H1 (cell line): ENCODE data around the gene DOK3. TPM values are rescaled to one million over a fixed set of nuclear protein-coding genes. Genes with fewer than 3 reads are reported as not detected.

Experiments
- CTCF ChIA-PET: fragments of 300-600 bp; sonication (Branson Sonifier 250); formaldehyde crosslinking; loops from one replicate; lab custom pipeline; 2021; ENCODE audit not compliant: partially characterized antibody; lab: Charles Lee
- POLR2A ChIA-PET: fragments of 300-600 bp; sonication (Branson Sonifier 250); formaldehyde crosslinking; loops from one replicate; lab custom pipeline; 2021; ENCODE audit warnings: inconsistent platforms; ENCODE audit not compliant: partially characterized antibody; lab: Charles Lee
- DNase-seq, 2 experiments: peaks; one replicate each; pipeline versions ENCODE4 v3.0.0 to v3.0.0-alpha.2; 2010 to 2022; ENCODE audit warnings: low spot score in 2 of 2, low read depth in 1 of 2, mixed read lengths in 1 of 2
- FAIRE-seq: peaks from 2 replicates; lab custom pipeline; 2011; peaks lifted over from hg19 to GRCh38; lab: Jason Lieb, UNC
- H2AFZ ChIP-seq: 2 replicates; pipeline ENCODE4 v1.8.1; 2012; ENCODE audit warnings: low read length, inconsistent platforms
- H2AK5ac ChIP-seq: 2 replicates; pipeline ENCODE4 v1.6.1; 2013; ENCODE audit warnings: low read depth, low read length
- H2BK120ac ChIP-seq: replicated peaks from 2 replicates; pipeline ENCODE3; 2013; ENCODE audit warnings: low read depth, low read length, inconsistent platforms
- H2BK12ac ChIP-seq: 2 replicates; pipeline ENCODE4 v1.6.1; 2013; ENCODE audit warnings: low read depth, low read length
- H2BK15ac ChIP-seq: 2 replicates; pipeline ENCODE4 v1.6.1; 2013; ENCODE audit warnings: low read length
- H2BK20ac ChIP-seq: 2 replicates; pipeline ENCODE4 v1.6.1; 2013; ENCODE audit warnings: low read length
- H2BK5ac ChIP-seq: 2 replicates; pipeline ENCODE4 v1.6.1; 2013; ENCODE audit warnings: low read depth, low read length
- H3K14ac ChIP-seq: 2 replicates; pipeline ENCODE4 v1.6.1; 2013; ENCODE audit warnings: inconsistent platforms; ENCODE audit not compliant: insufficient read length
- H3K18ac ChIP-seq: 2 replicates; pipeline ENCODE4 v1.6.1; 2013; ENCODE audit warnings: low read length; ENCODE audit errors: extremely low read depth
- H3K23ac ChIP-seq: 2 replicates; pipeline ENCODE4 v1.6.1; 2013; ENCODE audit warnings: inconsistent platforms; ENCODE audit not compliant: insufficient read length
- H3K23me2 ChIP-seq: 2 replicates; pipeline ENCODE4 v1.6.1; 2013; ENCODE audit warnings: low read depth, low read length
- H3K27ac ChIP-seq: 2 replicates; pipeline ENCODE4 v1.6.1; 2011; ENCODE audit warnings: low read depth, low read length, inconsistent platforms
- H3K27me3 ChIP-seq, 4 experiments: replicated peaks in 1 of 4; 1 replicate in 1 of 4; 2 replicates in 3 of 4; pipeline versions ENCODE4 v1.6.1 to v1.8.1; 2011 to 2013; ENCODE audit warnings: low read length in 3 of 4, mild to moderate bottlenecking in 3 of 4, inconsistent platforms in 2 of 4, mixed read lengths in 2 of 4, moderate library complexity in 1 of 4; ENCODE audit not compliant: control insufficient read depth in 3 of 4, insufficient read depth in 3 of 4; ENCODE audit errors: extremely low read depth in 1 of 4
- H3K36me3 ChIP-seq, 4 experiments: 2 replicates each; pipeline versions ENCODE4 v1.6.1 to v1.8.1; 2011 to 2013; ENCODE audit warnings: mild to moderate bottlenecking in 4 of 4, low read length in 3 of 4, moderate library complexity in 2 of 4, control low read depth in 1 of 4, inconsistent platforms in 1 of 4; ENCODE audit not compliant: insufficient read depth in 4 of 4, control insufficient read depth in 2 of 4
- H3K4ac ChIP-seq: replicated peaks from 2 replicates; pipeline ENCODE3; 2013; ENCODE audit warnings: low read length, low read depth, mixed read lengths, inconsistent platforms; ENCODE audit not compliant: insufficient read length
- H3K4me1 ChIP-seq, 4 experiments: replicated peaks in 1 of 4; 1 replicate in 1 of 4; 2 replicates in 3 of 4; pipeline versions ENCODE4 v1.6.1 to v1.8.1; 2011 to 2013; ENCODE audit warnings: low read length in 3 of 4, inconsistent platforms in 2 of 4, mixed read lengths in 1 of 4; ENCODE audit not compliant: insufficient read depth in 4 of 4, control insufficient read depth in 3 of 4
- H3K4me2 ChIP-seq, 2 experiments: 2 replicates each; pipeline versions ENCODE4 v1.6.1 to v1.8.1; 2011 to 2013; ENCODE audit warnings: low read depth in 2 of 2, low read length in 2 of 2, control low read depth in 1 of 2, inconsistent platforms in 1 of 2, mild to moderate bottlenecking in 1 of 2; ENCODE audit not compliant: insufficient read depth in 1 of 2
- H3K4me3 ChIP-seq, 4 experiments: fragments of 200-600, 300-600 bp in 1 of 4; sonication (generic), shearing (Covaris generic), sonication (Bioruptor Twin) in 1 of 4; 2 replicates each; pipeline versions ENCODE4 v1.5.1 to v1.8.1; 2011 to 2016; ENCODE audit warnings: low read length in 4 of 4, low read depth in 3 of 4, control low read depth in 2 of 4, inconsistent platforms in 2 of 4, mild to moderate bottlenecking in 2 of 4, mixed read lengths in 1 of 4, moderate library complexity in 1 of 4; ENCODE audit not compliant: insufficient read depth in 2 of 4; ENCODE audit errors: extremely low read depth in 1 of 4
- H3K56ac ChIP-seq: replicated peaks from 2 replicates; pipeline ENCODE3; 2013; ENCODE audit warnings: low read depth, mild to moderate bottlenecking, mixed read lengths, low read length, inconsistent platforms; ENCODE audit not compliant: insufficient read length
- H3K79me1 ChIP-seq: 2 replicates; pipeline ENCODE4 v1.6.1; 2013; ENCODE audit warnings: low read depth, low read length, control low read depth
- H3K79me2 ChIP-seq, 2 experiments: 2 replicates each; pipeline versions ENCODE4 v1.6.1 to v1.8.1; 2012 to 2013; ENCODE audit warnings: low read length in 2 of 2, mild to moderate bottlenecking in 2 of 2, inconsistent platforms in 1 of 2; ENCODE audit not compliant: insufficient read depth in 2 of 2, control insufficient read depth in 1 of 2
- H3K9ac ChIP-seq, 4 experiments: replicated peaks in 1 of 4; 1 replicate in 1 of 4; 2 replicates in 3 of 4; pipeline versions ENCODE4 v1.6.1 to v1.8.1; 2011 to 2013; ENCODE audit warnings: low read depth in 3 of 4, low read length in 3 of 4, control low read depth in 2 of 4, mild to moderate bottlenecking in 2 of 4, moderate library complexity in 2 of 4, inconsistent platforms in 1 of 4; ENCODE audit errors: extremely low read depth in 1 of 4
- H3K9me3 ChIP-seq, 2 experiments: 2 replicates each; pipeline versions ENCODE4 v1.6.1 to v1.8.1; 2012 to 2013; ENCODE audit warnings: mild to moderate bottlenecking in 2 of 2, moderate library complexity in 2 of 2, control low read depth in 1 of 2, inconsistent platforms in 1 of 2, low read depth in 1 of 2, low read length in 1 of 2, mixed read lengths in 1 of 2; ENCODE audit not compliant: insufficient read depth in 2 of 2
- H4K20me1 ChIP-seq, 2 experiments: replicated peaks in 1 of 2; 2 replicates each; pipeline versions ENCODE3 to v1.8.1; 2011 to 2013; ENCODE audit warnings: inconsistent platforms in 2 of 2, low read length in 2 of 2, mild to moderate bottlenecking in 1 of 2; ENCODE audit not compliant: insufficient read depth in 2 of 2, control insufficient read depth in 1 of 2
- H4K5ac ChIP-seq: 2 replicates; pipeline ENCODE4 v1.6.1; 2013; ENCODE audit warnings: low read length, low read depth, mixed read lengths, inconsistent platforms; ENCODE audit not compliant: insufficient read length
- H4K8ac ChIP-seq: 2 replicates; pipeline ENCODE4 v1.8.0; 2013; ENCODE audit warnings: mild to moderate bottlenecking, moderate library complexity, low read length, inconsistent platforms; ENCODE audit not compliant: insufficient read depth; ENCODE audit errors: extremely low read depth
- H4K91ac ChIP-seq: replicated peaks from 2 replicates; pipeline ENCODE3; 2013; ENCODE audit warnings: low read length, mixed read lengths, inconsistent platforms; ENCODE audit not compliant: insufficient read length
- ATF2 ChIP-seq: IDR thresholded peaks from 2 replicates; pipeline ENCODE4 v1.6.1; 2012; ENCODE audit warnings: low read length, inconsistent platforms
- CTBP2 ChIP-seq: IDR thresholded peaks from 2 replicates; pipeline ENCODE4 v1.7.0; 2011; ENCODE audit warnings: borderline replicate concordance, mild to moderate bottlenecking, moderate library complexity, mixed read lengths, low read length; ENCODE audit not compliant: insufficient read depth, insufficient read length
- KDM4A ChIP-seq: IDR thresholded peaks from one replicate; pipeline ENCODE4 v1.7.1; 2012; ENCODE audit warnings: low read depth, mild to moderate bottlenecking, moderate library complexity, low read length, inconsistent platforms; ENCODE audit not compliant: severe bottlenecking
- KDM5A ChIP-seq: fragments of 200-600 bp; IDR thresholded peaks from 2 replicates; pipeline ENCODE4 v1.7.1; 2012; ENCODE audit warnings: mild to moderate bottlenecking, low read length, inconsistent platforms, mixed read lengths
- SIN3A ChIP-seq, 2 experiments: IDR thresholded peaks in 1 of 2; conservative IDR thresholded peaks in 1 of 2; 2 replicates each; pipeline ENCODE4 v1.6.1; 2011 to 2012; ENCODE audit warnings: low read length in 2 of 2, improper control_type of control experiment in 1 of 2, low read depth in 1 of 2, mild to moderate bottlenecking in 1 of 2
- SP1 ChIP-seq: IDR thresholded peaks from 2 replicates; pipeline ENCODE4 v1.6.1; 2011; ENCODE audit warnings: low read depth, low read length
- SP2 ChIP-seq: IDR thresholded peaks from 2 replicates; pipeline ENCODE4 v1.6.1; 2012; ENCODE audit warnings: mild to moderate bottlenecking, low read length, inconsistent platforms
- SP4 ChIP-seq: IDR thresholded peaks from 2 replicates; pipeline ENCODE4 v1.6.1; 2012; ENCODE audit warnings: low read length, inconsistent platforms
- TCF12 ChIP-seq: IDR thresholded peaks from 2 replicates; pipeline ENCODE4 v1.6.1; 2011; ENCODE audit warnings: low read depth, mild to moderate bottlenecking, low read length
- WGBS, 2 experiments: shearing (Covaris generic) in 1 of 2; methylation state at CpG; one replicate each; pipeline versions ENCODE4 v1.1.6 to v1.1.7; 2013 to 2015; ENCODE audit warnings: low lambda C conversion rate in 2 of 2, mixed read lengths in 2 of 2, inconsistent platforms in 1 of 2, low coverage in 1 of 2, missing lambda C conversion rate in 1 of 2; ENCODE audit not compliant: insufficient replicate concordance in 2 of 2, insufficient coverage in 1 of 2, insufficient read length in 1 of 2; ENCODE audit errors: extremely low coverage in 1 of 2, missing lambda C conversion rate in 1 of 2; 5-methylcytosine and 5-hydroxymethylcytosine counted together
- polyA plus RNA-seq, 7 experiments: library from polyadenylated mRNA; depleted of rRNA in 3 of 7; stranded (reverse) in 5 of 7; unstranded in 2 of 7; fragments of >200 nt in 5 of 7; fragments of 200-250 nt in 2 of 7; gene quantifications; 1 replicate in 5 of 7; 2 replicates in 1 of 7; 4 replicates in 1 of 7; pipeline versions ENCODE4 v1.2.1 to v1.2.3, GENCODE V29; 2011 to 2013; ENCODE audit warnings: missing spikeins in 2 of 7, mixed read lengths in 2 of 7
- total RNA-seq: library from RNA; stranded (reverse); fragmentation: NEBNext Ultra II Directional; extraction: Animal tissue kit (Norgen Biotek cat#: 25700); gene quantifications from 2 replicates; pipeline ENCODE4 v1.2.1, GENCODE V29; 2021
- TF ChIP-seq, protein P1 (sequence below): IDR thresholded peaks from 2 replicates; pipeline ENCODE4 v1.6.1; 2011; ENCODE audit warnings: low read length, improper control_type of control experiment

Gene DOK3
- total and polyA plus RNA-seq, 2 of the 8 experiments (the other 6 are each of a cell fraction or from before 2014, with no cell fraction given), result 4.2 to 6.4 TPM

GRCh38 chr5:177520271-177520670, 10.6 kb upstream of the DOK3 start:
- Histone ChIP-seq H3K4me3 (no peak overlapping the region), H2BK15ac (no peak overlapping the region), H3K14ac (no peak overlapping the region), H2BK20ac (no peak overlapping the region), H2BK120ac (no peak overlapping the region), H3K23ac (no peak overlapping the region), H2AK5ac (no peak overlapping the region), H3K36me3 (peaks cover 21 to 43% (median 32%) of the 10 kb centered on the region in 4 experiments), H3K4ac (no peak overlapping the region), H4K91ac (no peak overlapping the region), H4K5ac (no peak overlapping the region), H2BK12ac (no peak overlapping the region), H4K20me1 (peaks cover 2 to 10% of the 10 kb centered on the region in 2 experiments), H3K9ac (no peak overlapping the region), H3K79me2 (peaks cover 0 to 9% of the 10 kb centered on the region in 2 experiments; a peak in 1 of 4 replicates), H3K27me3 (no peaks in the 10 kb centered on the region), H3K27ac (no peak overlapping the region), H3K4me1 (peaks cover 0 to 6% (median 5%) of the 10 kb centered on the region in 4 experiments; a peak in 5 of 7 replicates), H3K4me2 (no peak overlapping the region), H3K18ac (no peak overlapping the region), H3K23me2 (peaks cover 8% of the 10 kb centered on the region), H3K9me3 (no peaks in the 10 kb centered on the region), H3K79me1 (peaks cover 3% of the 10 kb centered on the region; the same call in 1 of the 2 replicates), H3K56ac (no peak overlapping the region), H4K8ac (no peak overlapping the region), H2BK5ac (no peak overlapping the region), H2AFZ (no peak overlapping the region)
- WGBS, 2 experiments, result 98% methylated on average over 3 of the region's 3 CpGs; no CpG with 5 or more reads in 1 of the 2 experiments
- ChIA-PET CTCF (interaction anchor here (0.5 to 1.7 kb wide), 6 partner anchors 10 to 1561 kb away, joined by 3 to 7 read pairs (median 3); no protein-coding TSS in a partner anchor), POLR2A (interaction anchor here (0.6 to 5.0 kb wide), 7 partner anchors 9 to 50 kb away, joined by 3 to 11 read pairs (median 5); no protein-coding TSS in a partner anchor)
- no peak for FAIRE-seq
- DNase-seq, result no peak
- TF ChIP-seq TCF12 (no peak), SP2 (no peak), SIN3A (conservative IDR thresholded peaks at IDR 0.05 in 1 of 2, IDR thresholded peaks at IDR 0.05 in 1 of 2; ENCODE audit: low read depth in 1 of 2, low read length in 2 of 2) (no peak), CTBP2 (no peak), SP4 (no peak), KDM4A (no peak), KDM5A (no peak), ATF2 (no peak), SP1 (no peak)
- TF ChIP-seq, protein P1, sequence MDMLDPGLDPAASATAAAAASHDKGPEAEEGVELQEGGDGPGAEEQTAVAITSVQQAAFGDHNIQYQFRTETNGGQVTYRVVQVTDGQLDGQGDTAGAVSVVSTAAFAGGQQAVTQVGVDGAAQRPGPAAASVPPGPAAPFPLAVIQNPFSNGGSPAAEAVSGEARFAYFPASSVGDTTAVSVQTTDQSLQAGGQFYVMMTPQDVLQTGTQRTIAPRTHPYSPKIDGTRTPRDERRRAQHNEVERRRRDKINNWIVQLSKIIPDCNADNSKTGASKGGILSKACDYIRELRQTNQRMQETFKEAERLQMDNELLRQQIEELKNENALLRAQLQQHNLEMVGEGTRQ, result no peak
